GM19025 (cell line): ENCODE results near the gene CLEC16A.
A peak's percentile ranks its signal among the peaks of the same experiment; 100 is the strongest.

Experiments used
- ATAC-seq: cut with Tn5 transposase; IDR thresholded peaks from one replicate; pipeline ENCODE4 v1.9.1; 2021; ENCODE audit warnings: mild to moderate bottlenecking, low read depth, moderate library complexity; ENCODE audit not compliant: unreplicated experiment

The CLEC16A gene

GRCh38 chr16:11164482-11165270 lies 220.3 kb downstream of the CLEC16A start:
- no peak for ATAC-seq

GRCh38 chr16:11165349-11165748 lies 221.0 kb downstream of the CLEC16A start:
- no peak for ATAC-seq

GRCh38 chr16:11165894-11166665 lies 221.7 kb downstream of the CLEC16A start:
- ATAC-seq, result no peak

GRCh38 chr16:11167581-11167980 lies 223.2 kb downstream of the CLEC16A start:
- ATAC-seq, result no peak

- no peak for ATAC-seq
These were observed 224.2 kb downstream of the CLEC16A start for GRCh38 chr16:11168386-11169051.

- ATAC-seq, result no peak
These were observed 225.3 kb downstream of the CLEC16A start for GRCh38 chr16:11169641-11170040.

- ATAC-seq, result no peak
These were observed 225.8 kb downstream of the CLEC16A start for GRCh38 chr16:11170201-11170600.

- ATAC-seq, result no peak
These were observed 226.5 kb downstream of the CLEC16A start for GRCh38 chr16:11170696-11171447.

GRCh38 chr16:11171448-11171709 lies 227.0 kb downstream of the CLEC16A start:
- no peak for ATAC-seq

- no peak for ATAC-seq
These were observed 227.5 kb downstream of the CLEC16A start for GRCh38 chr16:11171757-11172299.

- no peak for ATAC-seq
These were observed 229.1 kb downstream of the CLEC16A start for GRCh38 chr16:11173426-11173825.

- no peak for ATAC-seq
These were observed 229.8 kb downstream of the CLEC16A start for GRCh38 chr16:11174141-11174540.

GRCh38 chr16:11175106-11175786 lies 230.9 kb downstream of the CLEC16A start:
- ATAC-seq, result no peak

GRCh38 chr16:11175787-11176341 lies 231.5 kb downstream of the CLEC16A start:
- peak; percentile 42 for ATAC-seq

GRCh38 chr16:11177578-11178160 lies 233.3 kb downstream of the CLEC16A start:
- no peak for ATAC-seq

GRCh38 chr16:11178424-11178823 lies 234.1 kb downstream of the CLEC16A start:
- ATAC-seq, result no peak

GRCh38 chr16:11179574-11179973 lies 235.2 kb downstream of the CLEC16A start:
- no peak for ATAC-seq

GRCh38 chr16:11180489-11180888 lies 236.1 kb downstream of the CLEC16A start:
- no peak for ATAC-seq

GRCh38 chr16:11181242-11181898 lies 237.0 kb downstream of the CLEC16A start:
- no peak for ATAC-seq
